Prostate gland (tissue), 2 donors: Measurements from ENCODE around the gene SLC35G2. TPM values are rescaled to one million over a fixed set of nuclear protein-coding genes. Genes with fewer than 3 reads are reported as not detected.

Source experiments
- DNase-seq: peaks from one replicate; pipeline ENCODE4 v3.0.0-alpha.2; 2019; ENCODE audit warnings: low spot score
- H3K27ac ChIP-seq, 2 donors: fragments of 200-600 bp; sonication (generic); 2 replicates each; pipeline ENCODE4 v1.5.1; 2017 to 2019
- H3K27me3 ChIP-seq: fragments of 200-600 bp; sonication (generic); replicated peaks from 2 replicates; pipeline ENCODE4 v1.5.1; 2019; ENCODE audit not compliant: insufficient read depth
- H3K36me3 ChIP-seq, 2 donors: fragments of 200-600 bp; sonication (generic); 1 replicate in 1 of 2; 2 replicates in 1 of 2; pipeline versions ENCODE4 v1.5.1 to v1.8.1; 2017 to 2019
- H3K4me1 ChIP-seq: fragments of 200-600 bp; sonication (generic); replicated peaks from 2 replicates; pipeline ENCODE4 v1.5.1; 2019
- H3K4me3 ChIP-seq, 2 donors: fragments of 200-600 bp; sonication (generic); 2 replicates each; pipeline ENCODE4 v1.5.1; 2017 to 2019
- H3K9me3 ChIP-seq: fragments of 200-600 bp; sonication (generic); 2 replicates; pipeline ENCODE4 v1.5.1; 2017
- POLR2A ChIP-seq: fragments of 450-650 bp; IDR thresholded peaks from one replicate; pipeline ENCODE4 v1.6.1; 2016; ENCODE audit warnings: antibody characterized with exemption, mild to moderate bottlenecking
- POLR2AphosphoS5 ChIP-seq: sonication (generic); formaldehyde crosslinking; IDR thresholded peaks from one replicate; pipeline ENCODE4 v1.6.1; 2017; ENCODE audit warnings: antibody characterized with exemption
- WGBS: methylation state at CpG from one replicate; pipeline ENCODE4 v1.1.5; 2018; 5-methylcytosine and 5-hydroxymethylcytosine counted together
- intact Hi-C: fragments of 100-400 bp; cut with DNase I; formaldehyde crosslinking; loops from one replicate; pipeline ENCODE4 v1.14.2; 2022
- total RNA-seq, 2 donors: library from RNA; depleted of rRNA; stranded (reverse); fragments of >200 nt; gene quantifications; one replicate each; pipeline ENCODE4 v1.1.0, GENCODE V29; 2016
- TF ChIP-seq, protein P1 (sequence below), 4 experiments: fragments of 200-600 bp in 2 of 4; fragments of 450-650 bp in 2 of 4; sonication (generic) in 2 of 4; IDR thresholded peaks; 1 replicate in 3 of 4; 2 replicates in 1 of 4; pipeline ENCODE4 v1.5.1; 2016 to 2019; ENCODE audit warnings: antibody characterized with exemption in 4 of 4, mild to moderate bottlenecking in 2 of 4, moderate library complexity in 2 of 4

Gene SLC35G2
- total RNA-seq, 2 donors from 2014 or later, result 2.9 to 17.4 TPM

DNA sequence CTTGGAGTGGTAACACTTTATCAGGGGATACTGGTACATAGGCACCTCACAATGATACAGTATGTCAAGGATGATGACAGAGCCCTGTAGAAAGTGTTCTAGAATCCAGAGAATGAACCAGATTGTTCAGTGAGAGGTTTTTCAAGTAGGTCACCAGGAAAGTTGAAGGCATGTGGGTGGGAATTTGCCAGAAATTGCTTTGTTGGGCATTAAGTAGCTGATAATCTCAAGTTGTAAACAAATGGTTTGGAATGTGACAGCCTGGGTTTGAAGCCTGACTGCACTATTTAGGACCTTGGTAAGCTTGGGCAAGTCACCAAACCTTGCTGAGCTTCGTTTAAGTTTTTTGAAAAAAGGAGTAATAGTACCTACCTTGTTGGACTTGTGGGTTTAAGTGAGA, 12.5 kb downstream of the SLC35G2 start:
- Histone ChIP-seq H3K9me3 (no peaks in the 10 kb centered on the region), H3K36me3 (no peaks in the 10 kb centered on the region), H3K27ac (no peak overlapping the region), H3K4me1 (no peaks in the 10 kb centered on the region), H3K27me3 (no peaks in the 10 kb centered on the region), H3K4me3 (no peak overlapping the region)
- TF ChIP-seq POLR2A (no peak), POLR2AphosphoS5 (no peak)
- TF ChIP-seq, protein P1, sequence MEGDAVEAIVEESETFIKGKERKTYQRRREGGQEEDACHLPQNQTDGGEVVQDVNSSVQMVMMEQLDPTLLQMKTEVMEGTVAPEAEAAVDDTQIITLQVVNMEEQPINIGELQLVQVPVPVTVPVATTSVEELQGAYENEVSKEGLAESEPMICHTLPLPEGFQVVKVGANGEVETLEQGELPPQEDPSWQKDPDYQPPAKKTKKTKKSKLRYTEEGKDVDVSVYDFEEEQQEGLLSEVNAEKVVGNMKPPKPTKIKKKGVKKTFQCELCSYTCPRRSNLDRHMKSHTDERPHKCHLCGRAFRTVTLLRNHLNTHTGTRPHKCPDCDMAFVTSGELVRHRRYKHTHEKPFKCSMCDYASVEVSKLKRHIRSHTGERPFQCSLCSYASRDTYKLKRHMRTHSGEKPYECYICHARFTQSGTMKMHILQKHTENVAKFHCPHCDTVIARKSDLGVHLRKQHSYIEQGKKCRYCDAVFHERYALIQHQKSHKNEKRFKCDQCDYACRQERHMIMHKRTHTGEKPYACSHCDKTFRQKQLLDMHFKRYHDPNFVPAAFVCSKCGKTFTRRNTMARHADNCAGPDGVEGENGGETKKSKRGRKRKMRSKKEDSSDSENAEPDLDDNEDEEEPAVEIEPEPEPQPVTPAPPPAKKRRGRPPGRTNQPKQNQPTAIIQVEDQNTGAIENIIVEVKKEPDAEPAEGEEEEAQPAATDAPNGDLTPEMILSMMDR (IDR thresholded peaks at IDR 0.05), result no peak
- intact Hi-C loops, result no loop called here
- no peak for DNase-seq
- WGBS, result 72% methylated on average over 1 of the region's 1 CpG

DNA sequence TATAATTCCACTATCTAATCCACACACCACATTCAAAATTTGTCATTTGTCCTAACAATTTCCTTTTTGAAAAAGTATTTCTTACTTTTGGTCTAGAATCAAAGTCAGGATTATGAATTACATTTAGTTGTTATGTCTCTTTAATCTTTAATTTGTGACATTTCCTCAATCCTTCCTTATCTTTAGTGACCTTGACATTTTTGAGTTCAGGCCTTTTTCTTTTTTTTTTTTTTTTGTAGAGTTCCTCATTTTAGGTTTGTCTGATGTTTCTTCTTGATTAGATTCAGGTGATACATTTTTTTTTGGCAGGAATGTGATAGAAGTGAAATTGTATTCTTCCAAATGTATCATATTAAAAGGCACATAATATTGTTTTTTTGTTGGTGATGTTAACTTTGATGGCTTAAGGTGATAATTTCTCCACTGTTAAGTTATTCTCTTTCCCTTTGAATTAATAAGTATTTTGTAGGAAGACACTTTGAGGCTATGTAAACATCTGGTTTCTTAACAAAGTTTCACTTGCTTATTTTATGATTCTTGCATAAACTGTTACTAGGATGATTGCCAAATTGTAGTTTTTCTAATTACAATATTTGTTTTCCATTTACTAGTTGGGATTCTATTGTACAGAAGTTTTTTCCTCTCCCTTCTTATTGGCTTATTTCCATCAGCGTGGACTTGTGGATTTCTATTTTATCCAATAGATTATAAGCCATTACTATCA, 16.3 kb downstream of the SLC35G2 start:
- intact Hi-C loops, result no loop called here
- TF ChIP-seq POLR2A (no peak), POLR2AphosphoS5 (no peak)
- TF ChIP-seq, protein P1 (IDR thresholded peaks at IDR 0.05), result no peak
- Histone ChIP-seq H3K4me1 (no peaks in the 10 kb centered on the region), H3K9me3 (no peaks in the 10 kb centered on the region), H3K4me3 (no peak overlapping the region), H3K27me3 (no peaks in the 10 kb centered on the region), H3K36me3 (no peaks in the 10 kb centered on the region), H3K27ac (no peak overlapping the region)
- DNase-seq, result no peak
- WGBS, result 38% methylated on average over 1 of the region's 1 CpG

DNA sequence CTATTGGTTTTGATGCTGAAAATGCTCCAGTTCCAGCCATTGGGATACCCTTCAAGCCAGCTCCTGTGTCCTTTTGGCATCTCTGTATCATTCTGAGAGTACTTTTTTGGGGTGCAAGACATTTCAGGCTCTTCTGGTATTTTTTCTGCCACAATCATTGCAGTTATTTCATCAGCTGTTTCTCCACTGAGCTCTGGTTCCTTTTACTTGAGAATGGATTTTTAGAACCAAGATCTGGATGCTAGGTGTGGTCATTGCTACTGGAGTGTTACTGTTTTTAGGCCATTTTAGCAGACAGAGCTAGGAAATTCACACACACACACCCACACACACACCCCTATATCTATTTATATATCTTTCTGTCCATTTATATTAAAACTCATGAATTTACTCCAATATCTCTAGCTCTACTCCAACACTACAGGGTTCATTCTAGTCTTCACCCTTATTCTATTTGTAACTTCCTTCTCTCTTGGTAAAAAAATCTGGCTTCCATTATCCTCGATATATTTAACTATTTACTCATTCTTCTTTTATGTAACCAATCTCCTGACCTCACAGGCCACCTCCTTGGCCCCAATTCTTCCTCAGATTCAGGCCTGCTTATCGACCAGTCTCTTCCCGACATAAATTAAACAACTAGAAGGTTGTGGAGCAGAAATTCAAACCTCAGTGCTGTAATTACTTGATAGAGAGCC, 17.0 kb downstream of the SLC35G2 start:
- no peak for DNase-seq
- intact Hi-C loops, result no loop called here
- H3K9me3 ChIP-seq, result no peaks in the 10 kb centered on the region
- H3K27me3 ChIP-seq, result no peaks in the 10 kb centered on the region
- TF ChIP-seq, protein P1 (IDR thresholded peaks at IDR 0.05), result no peak
- TF ChIP-seq POLR2A (no peak), POLR2AphosphoS5 (no peak)
- no peaks in the 10 kb centered on the region for H3K36me3 ChIP-seq
- no peak overlapping the region for H3K27ac ChIP-seq
- H3K4me1 ChIP-seq, result no peaks in the 10 kb centered on the region
- WGBS, result 42% methylated on average over 3 of the region's 3 CpGs
- H3K4me3 ChIP-seq, result no peak overlapping the region

DNA sequence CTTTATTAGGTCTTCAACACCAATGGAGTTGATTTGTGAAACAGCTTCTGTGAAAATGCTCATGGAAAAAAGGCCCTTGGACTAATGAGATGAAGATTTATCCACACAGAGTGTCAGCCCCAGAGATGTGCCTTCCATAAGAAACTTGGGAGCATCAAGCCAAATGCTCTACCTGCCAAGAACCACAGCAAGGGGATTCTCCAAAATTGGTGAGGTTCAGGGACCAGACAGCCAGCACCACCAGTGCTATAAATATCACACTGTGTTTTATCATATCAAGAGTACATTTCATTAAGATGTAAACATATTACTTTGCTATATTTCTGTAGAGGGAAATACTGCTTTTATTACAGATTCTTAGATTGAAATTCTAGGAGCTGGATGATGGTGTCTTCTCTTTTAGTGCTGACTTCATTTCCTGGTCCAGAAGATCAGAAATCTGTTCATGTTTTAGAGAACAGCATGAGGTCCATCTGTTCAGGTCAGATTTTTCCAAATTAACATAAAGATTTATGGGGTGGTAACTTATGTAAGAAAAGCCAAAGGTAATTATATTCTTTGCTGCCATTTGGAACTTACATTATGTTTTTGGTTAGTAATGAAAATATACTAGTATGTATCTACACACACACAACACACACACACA, 17.7 kb downstream of the SLC35G2 start:
- Histone ChIP-seq H3K4me3 (no peak overlapping the region), H3K4me1 (no peaks in the 10 kb centered on the region), H3K36me3 (no peaks in the 10 kb centered on the region), H3K9me3 (no peaks in the 10 kb centered on the region), H3K27me3 (no peaks in the 10 kb centered on the region), H3K27ac (no peak overlapping the region)
- no peak for DNase-seq
- intact Hi-C loops, result no loop called here
- TF ChIP-seq POLR2A (no peak), POLR2AphosphoS5 (no peak)
- TF ChIP-seq, protein P1 (IDR thresholded peaks at IDR 0.05), result no peak
